Measurements from ENCODE around the gene CLTRN.
"Not testable (repeated sequence)": the region's sequence is repeated elsewhere in the genome, so short reads cannot be mapped to it uniquely, and the experiment has no call there.

CLTRN gene

GRCh38 chrX:15673970-15674369 is 9.4 kb upstream of the CLTRN start:
- Histone ChIP-seq H3K27ac (ENCODE audit: low read length) (peak overlapping the region; percentile 90), H4K20me1 (ENCODE audit: insufficient read depth, low read length) (peaks cover 7% of the 10 kb centered on the region; the same call in 1 of the 2 replicates), H2AFZ (ENCODE audit: low read depth, low read length) (peak overlapping the region; percentile 93), H3K79me2 (ENCODE audit: insufficient read depth, low read length) (peaks cover 41% of the 10 kb centered on the region), H3K4me1 (ENCODE audit: insufficient read depth, low read length) (peaks cover 31% of the 10 kb centered on the region), H3K9me3 (ENCODE audit: insufficient read depth, low read length, severe bottlenecking) (no peaks in the 10 kb centered on the region), H3K4me2 (ENCODE audit: insufficient read depth, low read length) (peak overlapping the region; percentile 88), H3K9ac (ENCODE audit: low read depth, low read length) (peak overlapping the region; percentile 88), H3K36me3 (ENCODE audit: insufficient read depth, low read length) (0 out of 2 replicates have a peak, but pooled peaks cover under 1% of the 10 kb centered on the region), H3K27me3 (ENCODE audit: insufficient read depth, low read length, poor library complexity) (no peaks in the 10 kb centered on the region), H3K4me3 (ENCODE audit: low read depth in 1 of 2, low read length in 2 of 2) (peak overlapping the region; percentile 81 to 95; a peak in 3 of 4 replicates)
- TF ChIP-seq EZH2 (IDR thresholded peaks at IDR 0.05; ENCODE audit: borderline replicate concordance, low read depth, low read length, severe bottlenecking) (no peak), CTCF (IDR thresholded peaks at IDR 0.05; ENCODE audit: borderline replicate concordance, extremely low read depth, low read length, poor library complexity, severe bottlenecking) (no peak)
- ATAC-seq (ENCODE audit: insufficient read depth, low read depth) (no peak), DNase-seq (no peak)

GRCh38 chrX:15672881-15673280 is 8.3 kb upstream of the CLTRN start:
- peaks cover 30% of the 10 kb centered on the region for H3K79me2 ChIP-seq (ENCODE audit: insufficient read depth, low read length)
- H2AFZ ChIP-seq (ENCODE audit: low read depth, low read length): no peak overlapping the region
- TF ChIP-seq EZH2 (IDR thresholded peaks at IDR 0.05; ENCODE audit: borderline replicate concordance, low read depth, low read length, severe bottlenecking) (no peak), CTCF (IDR thresholded peaks at IDR 0.05; ENCODE audit: borderline replicate concordance, extremely low read depth, low read length, poor library complexity, severe bottlenecking) (no peak)
- H3K4me2 ChIP-seq (ENCODE audit: insufficient read depth, low read length): no peak overlapping the region
- no peak overlapping the region for H3K27ac ChIP-seq (ENCODE audit: low read length)
- ATAC-seq (ENCODE audit: insufficient read depth, low read depth): no peak
- H3K36me3 ChIP-seq (ENCODE audit: insufficient read depth, low read length): no peaks in the 10 kb centered on the region
- H3K4me3 ChIP-seq (ENCODE audit: low read depth in 1 of 2, low read length in 2 of 2): no peak overlapping the region
- no peaks in the 10 kb centered on the region for H3K27me3 ChIP-seq (ENCODE audit: insufficient read depth, low read length, poor library complexity)
- peaks cover 7% of the 10 kb centered on the region; the same call in 1 of the 2 replicates for H4K20me1 ChIP-seq (ENCODE audit: insufficient read depth, low read length)
- H3K9me3 ChIP-seq (ENCODE audit: insufficient read depth, low read length, severe bottlenecking): no peaks in the 10 kb centered on the region
- peaks cover 28% of the 10 kb centered on the region for H3K4me1 ChIP-seq (ENCODE audit: insufficient read depth, low read length)
- no peak overlapping the region for H3K9ac ChIP-seq (ENCODE audit: low read depth, low read length)
- no peak for DNase-seq

- H3K4me3 ChIP-seq (ENCODE audit: low read depth in 1 of 2, low read length in 2 of 2): no peak overlapping the region
- no peaks in the 10 kb centered on the region for H3K79me2 ChIP-seq (ENCODE audit: insufficient read depth, low read length)
- H3K4me2 ChIP-seq (ENCODE audit: insufficient read depth, low read length): no peak overlapping the region
- no peak overlapping the region for H3K9ac ChIP-seq (ENCODE audit: low read depth, low read length)
- H3K9me3 ChIP-seq (ENCODE audit: insufficient read depth, low read length, severe bottlenecking): no peaks in the 10 kb centered on the region
- DNase-seq (no peak), ATAC-seq (ENCODE audit: insufficient read depth, low read depth) (no peak)
- TF ChIP-seq EZH2 (IDR thresholded peaks at IDR 0.05; ENCODE audit: borderline replicate concordance, low read depth, low read length, severe bottlenecking) (no peak), CTCF (IDR thresholded peaks at IDR 0.05; ENCODE audit: borderline replicate concordance, extremely low read depth, low read length, poor library complexity, severe bottlenecking) (no peak)
- H2AFZ ChIP-seq (ENCODE audit: low read depth, low read length): no peak overlapping the region
- no peak overlapping the region for H3K27ac ChIP-seq (ENCODE audit: low read length)
- no peaks in the 10 kb centered on the region for H4K20me1 ChIP-seq (ENCODE audit: insufficient read depth, low read length)
- no peaks in the 10 kb centered on the region for H3K36me3 ChIP-seq (ENCODE audit: insufficient read depth, low read length)
- no peaks in the 10 kb centered on the region for H3K4me1 ChIP-seq (ENCODE audit: insufficient read depth, low read length)
- no peaks in the 10 kb centered on the region for H3K27me3 ChIP-seq (ENCODE audit: insufficient read depth, low read length, poor library complexity)
Measured at GRCh38 chrX:15663439-15663838, 1.2 kb downstream of the CLTRN start.

GRCh38 chrX:15654804-15655203 is 9.8 kb downstream of the CLTRN start:
- H3K27me3 ChIP-seq (ENCODE audit: insufficient read depth, low read length, poor library complexity); H3K4me3 ChIP-seq (ENCODE audit: low read depth in 1 of 2, low read length in 2 of 2); H3K9me3 ChIP-seq (ENCODE audit: insufficient read depth, low read length, severe bottlenecking); ATAC-seq (ENCODE audit: insufficient read depth, low read depth); H3K79me2 ChIP-seq (ENCODE audit: insufficient read depth, low read length); H4K20me1 ChIP-seq (ENCODE audit: insufficient read depth, low read length); H3K4me1 ChIP-seq (ENCODE audit: insufficient read depth, low read length); H2AFZ ChIP-seq (ENCODE audit: low read depth, low read length); H3K4me2 ChIP-seq (ENCODE audit: insufficient read depth, low read length); H3K9ac ChIP-seq (ENCODE audit: low read depth, low read length); DNase-seq; H3K27ac ChIP-seq (ENCODE audit: low read length); H3K36me3 ChIP-seq (ENCODE audit: insufficient read depth, low read length): not testable (repeated sequence)
